Right renal cortex interstitium (tissue), 3 donors: Measurements from ENCODE around the gene PAK4. TPM values are rescaled to one million over a fixed set of nuclear protein-coding genes. Genes with fewer than 3 reads are reported as not detected.
"Not testable (repeated sequence)": the region's sequence is repeated elsewhere in the genome, so short reads cannot be mapped to it uniquely, and the experiment has no call there.

Experiments used
- DNase-seq, 3 donors: peaks; one replicate each; pipeline ENCODE4 v3.0.0-alpha.2; 2013; ENCODE audit warnings: low read depth in 3 of 3, low spot score in 2 of 3
- polyA plus RNA-seq, 3 donors: library from polyadenylated mRNA; unstranded; fragments of 120-200 nt; gene quantifications; one replicate each; pipeline ENCODE4 v1.2.1, GENCODE V29; 2013; ENCODE audit not compliant: insufficient read length in 3 of 3

PAK4 gene
- polyA plus RNA-seq, 3 donors, result 40.0 to 50.1 (median 45.4) TPM

DNA sequence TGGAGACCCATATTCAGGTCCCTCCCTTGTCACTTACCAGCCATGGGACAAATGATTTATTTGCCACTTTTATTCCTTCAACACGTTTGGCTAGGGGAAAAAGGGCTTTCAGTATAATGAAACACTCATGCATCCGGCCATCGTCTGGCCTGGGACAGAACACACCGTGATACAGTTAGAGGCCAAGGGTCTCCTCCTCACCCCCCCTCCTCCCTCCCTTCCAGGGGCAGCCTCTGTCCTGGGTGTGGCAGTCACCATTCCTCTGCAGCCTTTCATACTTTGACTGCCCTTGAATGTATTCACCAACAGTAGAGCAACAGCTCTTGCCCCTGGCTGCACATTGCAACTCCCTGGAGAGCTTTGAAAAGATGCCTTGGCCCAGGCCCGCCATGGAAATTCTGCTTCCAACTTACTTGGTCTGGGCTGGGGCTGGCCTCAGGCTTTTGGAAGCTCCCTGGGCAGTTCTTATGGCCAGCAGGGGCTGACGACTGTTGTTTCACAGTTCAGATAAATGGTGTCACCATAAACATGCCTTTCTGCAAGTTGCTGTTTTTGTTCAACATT, 3.0 kb downstream of the PAK4 start:
- no peak for DNase-seq

GRCh38 chr19:39129116-39129515, 3.5 kb downstream of the PAK4 start:
- no peak for DNase-seq

GRCh38 chr19:39130337-39131254, 5.0 kb downstream of the PAK4 start:
- DNase-seq, result no peak

DNA sequence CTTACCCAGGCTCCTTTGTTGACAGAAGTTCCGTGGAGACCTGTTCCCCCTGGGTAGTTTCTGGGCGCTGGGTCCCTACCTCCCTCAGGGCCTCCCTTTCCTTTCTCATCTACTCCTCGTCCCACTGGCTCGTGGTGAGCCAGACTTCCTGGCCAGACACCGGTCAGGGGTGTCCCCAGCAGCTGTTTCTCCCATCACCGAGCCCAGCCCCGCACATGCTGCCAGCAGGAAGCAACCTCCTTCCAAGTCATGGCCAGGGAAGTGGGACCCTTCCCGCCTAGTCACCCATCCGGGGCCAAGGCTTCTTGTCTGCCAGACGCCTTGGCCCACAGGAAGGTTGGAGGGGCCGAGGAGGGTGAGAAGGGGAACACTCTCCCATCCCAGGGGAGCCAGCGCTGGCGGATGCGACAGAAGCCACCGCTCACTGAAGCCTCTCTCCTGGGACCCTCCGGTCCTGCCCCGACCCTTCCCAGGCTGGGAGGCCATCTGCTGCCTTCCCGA, 5.7 kb downstream of the PAK4 start:
- DNase-seq, result no peak

DNA sequence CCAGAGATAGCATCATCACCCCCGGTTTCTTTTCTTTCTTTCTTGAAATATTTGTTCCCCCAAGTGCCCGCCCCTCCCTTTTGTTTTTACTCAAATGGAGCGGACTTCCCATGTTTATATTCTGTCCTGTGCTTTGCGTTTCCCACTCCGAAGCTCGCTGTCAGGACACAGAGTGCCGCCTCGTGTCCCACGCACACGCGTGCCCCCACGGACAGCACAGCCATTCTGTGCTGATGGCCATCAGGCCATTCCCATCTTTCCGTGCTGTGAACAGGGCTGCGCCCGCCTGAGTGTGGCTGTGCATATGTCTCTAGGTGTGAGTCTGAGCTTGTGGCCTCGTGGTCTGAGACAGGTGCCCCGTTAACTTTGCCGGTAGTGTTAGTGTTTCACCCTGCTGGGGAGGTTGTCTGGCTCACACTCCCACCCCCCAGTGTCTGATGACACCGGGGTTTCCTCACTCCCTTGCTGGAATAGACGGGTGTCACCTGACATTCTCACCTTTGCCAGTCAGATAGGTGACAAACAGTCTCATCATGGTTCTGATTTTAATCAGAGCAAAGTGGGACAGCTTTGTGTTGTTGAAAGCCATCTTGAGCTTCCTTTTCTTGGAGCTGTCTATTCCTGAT, 6.9 kb downstream of the PAK4 start:
- no peak for DNase-seq

GRCh38 chr19:39133431-39134270, 8.1 kb downstream of the PAK4 start:
- no peak for DNase-seq

DNA sequence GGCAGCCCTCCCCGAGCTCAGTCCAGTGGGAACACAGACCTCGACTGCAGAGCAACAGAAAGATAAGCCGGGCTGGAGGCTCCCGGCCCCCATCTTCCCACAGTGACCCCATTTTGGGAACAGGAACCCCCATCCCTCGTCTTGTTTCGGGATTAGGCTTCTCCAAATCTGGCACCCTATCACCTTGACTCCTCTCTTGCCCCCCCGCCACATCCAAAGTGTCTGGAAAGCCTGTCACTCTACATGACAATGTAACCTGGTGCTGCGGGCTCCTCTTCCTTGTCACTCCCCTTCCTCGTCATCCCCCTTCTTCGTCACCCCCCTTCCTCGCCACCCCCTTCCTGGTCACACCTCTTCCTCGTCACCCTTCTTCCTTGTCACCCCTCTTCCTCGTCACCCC, 10.1 kb downstream of the PAK4 start:
- DNase-seq, result no peak

- no peak for DNase-seq
These were observed 10.8 kb downstream of the PAK4 start for GRCh38 chr19:39136225-39136940.

GRCh38 chr19:39137131-39137530, 11.5 kb downstream of the PAK4 start:
- no peak for DNase-seq

DNA sequence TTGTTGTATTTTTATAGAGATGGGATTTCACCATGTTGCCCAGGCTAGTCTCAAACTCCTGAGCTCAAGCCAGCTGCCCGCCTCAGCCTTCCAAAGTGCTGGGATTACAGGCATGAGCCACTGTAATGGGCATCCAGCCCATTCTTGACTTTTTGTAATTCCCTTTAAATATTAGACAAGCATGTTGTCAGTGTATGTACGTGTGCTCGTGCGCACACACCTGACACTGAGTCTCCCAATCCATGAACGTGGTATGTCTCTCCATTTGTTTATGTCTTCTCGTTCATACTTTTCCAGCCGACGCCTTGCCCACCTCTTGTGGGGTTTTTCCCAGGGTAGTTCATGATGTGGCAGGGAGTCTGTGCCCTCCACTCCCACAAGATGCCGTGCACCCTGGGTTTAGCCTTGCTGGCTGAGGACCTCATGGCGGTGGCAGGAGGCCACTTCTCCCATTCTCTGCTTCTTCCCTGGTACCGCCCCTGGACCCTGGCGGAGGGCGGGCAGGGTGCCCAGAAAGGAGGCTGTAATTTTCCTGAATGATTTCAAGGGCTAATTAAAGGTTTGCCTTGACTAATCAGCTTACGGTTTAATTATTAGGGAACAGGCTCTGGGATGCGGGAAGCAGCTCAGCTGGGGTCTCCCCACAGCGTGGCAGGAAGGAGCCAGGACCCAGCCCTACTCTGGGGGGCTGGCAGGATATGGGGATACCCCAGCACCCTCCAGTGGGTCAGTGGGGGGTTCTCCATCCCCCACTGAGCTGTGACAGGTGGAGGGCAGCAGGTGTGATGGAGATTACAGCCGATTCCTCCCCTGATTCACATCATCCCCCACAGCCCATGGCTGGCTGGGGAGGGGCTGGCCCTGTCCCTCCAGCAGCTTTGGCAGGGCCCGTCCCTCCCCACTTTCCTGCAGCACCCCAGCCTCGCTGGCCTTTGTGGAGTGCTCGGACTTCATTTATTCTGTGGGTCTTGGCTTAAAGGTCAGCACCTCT, 12.9 kb downstream of the PAK4 start:
- DNase-seq, result no peak

GRCh38 chr19:39139305-39139874, 13.8 kb downstream of the PAK4 start:
- DNase-seq, result no peak

- DNase-seq, result no peak
These were observed 14.4 kb downstream of the PAK4 start for GRCh38 chr19:39139971-39140453.

- no peak for DNase-seq
These were observed 15.0 kb downstream of the PAK4 start for GRCh38 chr19:39140594-39140993.

DNA sequence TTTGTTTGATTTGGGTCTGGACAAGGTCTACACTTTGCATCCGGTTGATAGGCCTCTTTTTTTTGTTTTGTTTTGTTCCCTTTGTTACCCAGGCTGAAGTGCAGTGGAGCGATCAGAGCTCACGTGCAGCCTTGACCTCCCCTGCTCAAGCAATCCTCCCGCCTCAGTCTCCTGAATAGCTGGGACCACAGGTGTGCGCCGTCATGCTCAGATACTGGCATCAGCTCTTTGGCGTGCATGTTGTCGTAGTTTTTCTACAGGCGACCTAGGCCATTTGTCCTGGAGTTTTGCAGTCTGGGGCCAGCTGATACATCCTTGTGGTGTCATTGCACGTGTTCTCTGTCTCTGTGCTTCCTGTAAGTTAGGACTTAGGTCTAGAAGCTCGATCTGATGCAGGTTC, 16.3 kb downstream of the PAK4 start:
- no peak for DNase-seq

GRCh38 chr19:39142630-39143029, 17.0 kb downstream of the PAK4 start:
- no peak for DNase-seq

DNA sequence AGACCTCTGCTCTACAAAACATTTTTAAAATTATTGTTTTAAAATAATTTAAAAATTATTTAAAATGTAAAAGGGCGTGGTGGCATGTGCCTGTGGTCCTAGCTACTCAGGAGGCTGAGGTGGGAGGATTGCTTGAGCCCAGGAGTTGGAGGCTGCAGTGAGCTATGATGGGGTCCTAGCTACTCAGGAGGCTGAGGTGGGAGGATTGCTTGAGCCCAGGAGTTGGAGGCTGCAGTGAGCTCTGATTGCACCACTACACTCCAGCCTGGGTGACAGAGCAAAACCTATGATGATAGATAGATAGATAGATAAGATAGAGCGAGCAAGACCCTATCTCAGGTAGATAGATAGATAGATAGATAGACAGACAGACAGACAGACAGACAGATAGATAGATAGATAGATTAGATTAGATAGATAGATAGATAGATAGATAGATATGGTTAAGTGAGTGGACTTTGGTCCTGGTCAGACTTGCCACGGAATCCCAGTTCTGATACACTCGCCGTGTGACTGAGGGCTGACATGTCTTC, 18.2 kb downstream of the PAK4 start:
- not testable (repeated sequence) for DNase-seq

GRCh38 chr19:39144290-39145071, 18.9 kb downstream of the PAK4 start:
- DNase-seq, result no peak
